ENCODE measurements around the gene SRGAP1.

DNA sequence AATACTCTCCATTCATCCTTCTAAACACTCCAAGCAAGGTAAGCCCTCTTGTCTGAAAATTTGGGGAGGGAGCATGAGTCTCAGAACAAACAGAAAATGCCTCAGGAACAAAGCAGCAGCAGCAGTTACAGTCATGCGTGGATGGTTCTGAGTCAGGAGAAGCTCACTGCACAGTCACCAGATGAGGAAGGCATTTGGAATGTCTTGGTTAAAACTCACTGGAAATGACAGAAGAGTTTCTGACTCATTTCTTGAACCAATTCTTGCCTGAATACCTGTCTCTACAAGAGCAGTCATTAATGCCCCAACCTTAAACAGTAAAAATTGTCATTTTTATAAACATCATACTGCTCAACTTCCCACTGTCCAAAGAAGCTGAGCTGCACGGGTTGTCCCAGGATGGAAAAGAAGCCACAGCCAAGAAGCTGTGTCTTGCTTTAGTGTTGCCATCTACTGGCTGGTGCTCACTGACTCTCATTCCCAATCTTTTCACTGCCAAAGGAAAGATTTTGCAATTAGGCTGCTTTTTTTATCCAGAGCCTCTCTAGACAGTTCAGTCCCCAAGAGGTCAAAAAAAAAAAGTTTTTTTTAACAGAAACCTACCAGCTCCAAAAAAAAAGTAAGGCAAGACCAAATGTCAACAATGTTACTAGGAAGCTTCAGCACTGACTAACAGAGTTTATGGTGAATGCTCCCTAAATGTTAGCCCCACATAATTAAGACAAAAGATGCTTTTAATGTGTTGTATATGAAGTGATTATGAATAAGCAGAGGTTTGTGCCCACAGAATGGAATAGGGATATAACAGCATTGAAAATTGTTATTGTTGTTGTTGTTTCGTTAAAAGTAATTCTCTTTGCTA, 337.2 kb downstream of the SRGAP1 start:
- TF ChIP-seq REST (IDR thresholded peaks at IDR 0.05; ENCODE audit: insufficient read depth in 1 of 2, low read depth in 2 of 2, low read length in 2 of 2): no peak
- no peak for TF ChIP-seq TAF1 (IDR thresholded peaks at IDR 0.05; ENCODE audit: borderline replicate concordance, insufficient read depth, low read length)
- TF ChIP-seq SIN3A (IDR thresholded peaks at IDR 0.05; ENCODE audit: borderline replicate concordance, insufficient read depth, low read length): no peak
- no peak for TF ChIP-seq POLR2AphosphoS5 (IDR thresholded peaks at IDR 0.05; ENCODE audit: low read depth, low read length)
- no peak for TF ChIP-seq FOXP2 (optimal IDR thresholded peaks at IDR 0.05; ENCODE audit: borderline replicate concordance, extremely low read depth, extremely low read length, insufficient read depth)

Measured in PFSK-1 (cell line).